Mammary epithelial cell (primary cell): Measurements from ENCODE around the gene MALSU1.

Experiments used
- CTCF ChIP-seq, 2 donors: IDR thresholded peaks in 1 of 2; conservative IDR thresholded peaks in 1 of 2; 2 replicates each; pipeline ENCODE4 v1.5.1; 2011 to 2012; ENCODE audit warnings: inconsistent platforms in 2 of 2, low read length in 2 of 2, mild to moderate bottlenecking in 2 of 2, control low read depth in 1 of 2, low read depth in 1 of 2; ENCODE audit not compliant: insufficient read depth in 1 of 2; ENCODE audit errors: extremely low read depth in 1 of 2
- EZH2 ChIP-seq: IDR thresholded peaks from 2 replicates; pipeline ENCODE4 v1.6.1; 2012; ENCODE audit warnings: low read length, inconsistent platforms, borderline replicate concordance

- no peak for TF ChIP-seq CTCF (conservative IDR thresholded peaks at IDR 0.05 in 1 of 2, IDR thresholded peaks at IDR 0.05 in 1 of 2; ENCODE audit: extremely low read depth in 1 of 2, insufficient read depth in 1 of 2, low read depth in 1 of 2, low read length in 2 of 2)
- TF ChIP-seq EZH2 = no peak
These were observed 32.0 kb downstream of the MALSU1 start for GRCh38 chr7:23331132-23331531.
